H1 (cell line): Measurements from ENCODE around the gene NGEF. TPM values are rescaled to one million over a fixed set of nuclear protein-coding genes. Genes with fewer than 3 reads are reported as not detected.

Source experiments
- CTCF ChIA-PET: fragments of 300-600 bp; sonication (Branson Sonifier 250); formaldehyde crosslinking; loops from one replicate; lab custom pipeline; 2021; ENCODE audit not compliant: partially characterized antibody; lab: Charles Lee
- POLR2A ChIA-PET: fragments of 300-600 bp; sonication (Branson Sonifier 250); formaldehyde crosslinking; loops from one replicate; lab custom pipeline; 2021; ENCODE audit warnings: inconsistent platforms; ENCODE audit not compliant: partially characterized antibody; lab: Charles Lee
- DNase-seq, 2 experiments: peaks; one replicate each; pipeline versions ENCODE4 v3.0.0 to v3.0.0-alpha.2; 2010 to 2022; ENCODE audit warnings: low spot score in 2 of 2, low read depth in 1 of 2, mixed read lengths in 1 of 2
- FAIRE-seq: peaks from 2 replicates; lab custom pipeline; 2011; peaks lifted over from hg19 to GRCh38; lab: Jason Lieb, UNC
- H2AFZ ChIP-seq: 2 replicates; pipeline ENCODE4 v1.8.1; 2012; ENCODE audit warnings: low read length, inconsistent platforms
- H2AK5ac ChIP-seq: 2 replicates; pipeline ENCODE4 v1.6.1; 2013; ENCODE audit warnings: low read depth, low read length
- H2BK120ac ChIP-seq: replicated peaks from 2 replicates; pipeline ENCODE3; 2013; ENCODE audit warnings: low read depth, low read length, inconsistent platforms
- H2BK12ac ChIP-seq: 2 replicates; pipeline ENCODE4 v1.6.1; 2013; ENCODE audit warnings: low read depth, low read length
- H2BK15ac ChIP-seq: 2 replicates; pipeline ENCODE4 v1.6.1; 2013; ENCODE audit warnings: low read length
- H2BK20ac ChIP-seq: 2 replicates; pipeline ENCODE4 v1.6.1; 2013; ENCODE audit warnings: low read length
- H2BK5ac ChIP-seq: 2 replicates; pipeline ENCODE4 v1.6.1; 2013; ENCODE audit warnings: low read depth, low read length
- H3K14ac ChIP-seq: 2 replicates; pipeline ENCODE4 v1.6.1; 2013; ENCODE audit warnings: inconsistent platforms; ENCODE audit not compliant: insufficient read length
- H3K18ac ChIP-seq: 2 replicates; pipeline ENCODE4 v1.6.1; 2013; ENCODE audit warnings: low read length; ENCODE audit errors: extremely low read depth
- H3K23ac ChIP-seq: 2 replicates; pipeline ENCODE4 v1.6.1; 2013; ENCODE audit warnings: inconsistent platforms; ENCODE audit not compliant: insufficient read length
- H3K23me2 ChIP-seq: 2 replicates; pipeline ENCODE4 v1.6.1; 2013; ENCODE audit warnings: low read depth, low read length
- H3K27ac ChIP-seq: 2 replicates; pipeline ENCODE4 v1.6.1; 2011; ENCODE audit warnings: low read depth, low read length, inconsistent platforms
- H3K27me3 ChIP-seq, 4 experiments: replicated peaks in 1 of 4; 1 replicate in 1 of 4; 2 replicates in 3 of 4; pipeline versions ENCODE4 v1.6.1 to v1.8.1; 2011 to 2013; ENCODE audit warnings: low read length in 3 of 4, mild to moderate bottlenecking in 3 of 4, inconsistent platforms in 2 of 4, mixed read lengths in 2 of 4, moderate library complexity in 1 of 4; ENCODE audit not compliant: control insufficient read depth in 3 of 4, insufficient read depth in 3 of 4; ENCODE audit errors: extremely low read depth in 1 of 4
- H3K36me3 ChIP-seq, 4 experiments: 2 replicates each; pipeline versions ENCODE4 v1.6.1 to v1.8.1; 2011 to 2013; ENCODE audit warnings: mild to moderate bottlenecking in 4 of 4, low read length in 3 of 4, moderate library complexity in 2 of 4, control low read depth in 1 of 4, inconsistent platforms in 1 of 4; ENCODE audit not compliant: insufficient read depth in 4 of 4, control insufficient read depth in 2 of 4
- H3K4ac ChIP-seq: replicated peaks from 2 replicates; pipeline ENCODE3; 2013; ENCODE audit warnings: low read length, low read depth, mixed read lengths, inconsistent platforms; ENCODE audit not compliant: insufficient read length
- H3K4me1 ChIP-seq, 4 experiments: replicated peaks in 1 of 4; 1 replicate in 1 of 4; 2 replicates in 3 of 4; pipeline versions ENCODE4 v1.6.1 to v1.8.1; 2011 to 2013; ENCODE audit warnings: low read length in 3 of 4, inconsistent platforms in 2 of 4, mixed read lengths in 1 of 4; ENCODE audit not compliant: insufficient read depth in 4 of 4, control insufficient read depth in 3 of 4
- H3K4me2 ChIP-seq, 2 experiments: 2 replicates each; pipeline versions ENCODE4 v1.6.1 to v1.8.1; 2011 to 2013; ENCODE audit warnings: low read depth in 2 of 2, low read length in 2 of 2, control low read depth in 1 of 2, inconsistent platforms in 1 of 2, mild to moderate bottlenecking in 1 of 2; ENCODE audit not compliant: insufficient read depth in 1 of 2
- H3K4me3 ChIP-seq, 4 experiments: fragments of 200-600, 300-600 bp in 1 of 4; sonication (generic), shearing (Covaris generic), sonication (Bioruptor Twin) in 1 of 4; 2 replicates each; pipeline versions ENCODE4 v1.5.1 to v1.8.1; 2011 to 2016; ENCODE audit warnings: low read length in 4 of 4, low read depth in 3 of 4, control low read depth in 2 of 4, inconsistent platforms in 2 of 4, mild to moderate bottlenecking in 2 of 4, mixed read lengths in 1 of 4, moderate library complexity in 1 of 4; ENCODE audit not compliant: insufficient read depth in 2 of 4; ENCODE audit errors: extremely low read depth in 1 of 4
- H3K56ac ChIP-seq: replicated peaks from 2 replicates; pipeline ENCODE3; 2013; ENCODE audit warnings: low read depth, mild to moderate bottlenecking, mixed read lengths, low read length, inconsistent platforms; ENCODE audit not compliant: insufficient read length
- H3K79me1 ChIP-seq: 2 replicates; pipeline ENCODE4 v1.6.1; 2013; ENCODE audit warnings: low read depth, low read length, control low read depth
- H3K79me2 ChIP-seq, 2 experiments: 2 replicates each; pipeline versions ENCODE4 v1.6.1 to v1.8.1; 2012 to 2013; ENCODE audit warnings: low read length in 2 of 2, mild to moderate bottlenecking in 2 of 2, inconsistent platforms in 1 of 2; ENCODE audit not compliant: insufficient read depth in 2 of 2, control insufficient read depth in 1 of 2
- H3K9ac ChIP-seq, 4 experiments: replicated peaks in 1 of 4; 1 replicate in 1 of 4; 2 replicates in 3 of 4; pipeline versions ENCODE4 v1.6.1 to v1.8.1; 2011 to 2013; ENCODE audit warnings: low read depth in 3 of 4, low read length in 3 of 4, control low read depth in 2 of 4, mild to moderate bottlenecking in 2 of 4, moderate library complexity in 2 of 4, inconsistent platforms in 1 of 4; ENCODE audit errors: extremely low read depth in 1 of 4
- H3K9me3 ChIP-seq, 2 experiments: 2 replicates each; pipeline versions ENCODE4 v1.6.1 to v1.8.1; 2012 to 2013; ENCODE audit warnings: mild to moderate bottlenecking in 2 of 2, moderate library complexity in 2 of 2, control low read depth in 1 of 2, inconsistent platforms in 1 of 2, low read depth in 1 of 2, low read length in 1 of 2, mixed read lengths in 1 of 2; ENCODE audit not compliant: insufficient read depth in 2 of 2
- H4K20me1 ChIP-seq, 2 experiments: replicated peaks in 1 of 2; 2 replicates each; pipeline versions ENCODE3 to v1.8.1; 2011 to 2013; ENCODE audit warnings: inconsistent platforms in 2 of 2, low read length in 2 of 2, mild to moderate bottlenecking in 1 of 2; ENCODE audit not compliant: insufficient read depth in 2 of 2, control insufficient read depth in 1 of 2
- H4K5ac ChIP-seq: 2 replicates; pipeline ENCODE4 v1.6.1; 2013; ENCODE audit warnings: low read length, low read depth, mixed read lengths, inconsistent platforms; ENCODE audit not compliant: insufficient read length
- H4K8ac ChIP-seq: 2 replicates; pipeline ENCODE4 v1.8.0; 2013; ENCODE audit warnings: mild to moderate bottlenecking, moderate library complexity, low read length, inconsistent platforms; ENCODE audit not compliant: insufficient read depth; ENCODE audit errors: extremely low read depth
- H4K91ac ChIP-seq: replicated peaks from 2 replicates; pipeline ENCODE3; 2013; ENCODE audit warnings: low read length, mixed read lengths, inconsistent platforms; ENCODE audit not compliant: insufficient read length
- MAFK ChIP-seq: IDR thresholded peaks from 2 replicates; pipeline ENCODE4 v1.6.1; 2012; ENCODE audit warnings: low read depth, mild to moderate bottlenecking, improper control_type of control experiment, low read length
- RBBP5 ChIP-seq: IDR thresholded peaks from 2 replicates; pipeline ENCODE4 v1.7.1; 2012; ENCODE audit warnings: low read depth, mild to moderate bottlenecking, inconsistent platforms, low read length, moderate library complexity, borderline replicate concordance
- WGBS, 2 experiments: shearing (Covaris generic) in 1 of 2; methylation state at CpG; one replicate each; pipeline versions ENCODE4 v1.1.6 to v1.1.7; 2013 to 2015; ENCODE audit warnings: low lambda C conversion rate in 2 of 2, mixed read lengths in 2 of 2, inconsistent platforms in 1 of 2, low coverage in 1 of 2, missing lambda C conversion rate in 1 of 2; ENCODE audit not compliant: insufficient replicate concordance in 2 of 2, insufficient coverage in 1 of 2, insufficient read length in 1 of 2; ENCODE audit errors: extremely low coverage in 1 of 2, missing lambda C conversion rate in 1 of 2; 5-methylcytosine and 5-hydroxymethylcytosine counted together
- polyA plus RNA-seq, 7 experiments: library from polyadenylated mRNA; depleted of rRNA in 3 of 7; stranded (reverse) in 5 of 7; unstranded in 2 of 7; fragments of >200 nt in 5 of 7; fragments of 200-250 nt in 2 of 7; gene quantifications; 1 replicate in 5 of 7; 2 replicates in 1 of 7; 4 replicates in 1 of 7; pipeline versions ENCODE4 v1.2.1 to v1.2.3, GENCODE V29; 2011 to 2013; ENCODE audit warnings: missing spikeins in 2 of 7, mixed read lengths in 2 of 7
- total RNA-seq: library from RNA; stranded (reverse); fragmentation: NEBNext Ultra II Directional; extraction: Animal tissue kit (Norgen Biotek cat#: 25700); gene quantifications from 2 replicates; pipeline ENCODE4 v1.2.1, GENCODE V29; 2021

The NGEF gene
- total and polyA plus RNA-seq, 2 of the 8 experiments (the other 6 are each of a cell fraction or from before 2014, with no cell fraction given), result 2.7 to 3.2 TPM

DNA sequence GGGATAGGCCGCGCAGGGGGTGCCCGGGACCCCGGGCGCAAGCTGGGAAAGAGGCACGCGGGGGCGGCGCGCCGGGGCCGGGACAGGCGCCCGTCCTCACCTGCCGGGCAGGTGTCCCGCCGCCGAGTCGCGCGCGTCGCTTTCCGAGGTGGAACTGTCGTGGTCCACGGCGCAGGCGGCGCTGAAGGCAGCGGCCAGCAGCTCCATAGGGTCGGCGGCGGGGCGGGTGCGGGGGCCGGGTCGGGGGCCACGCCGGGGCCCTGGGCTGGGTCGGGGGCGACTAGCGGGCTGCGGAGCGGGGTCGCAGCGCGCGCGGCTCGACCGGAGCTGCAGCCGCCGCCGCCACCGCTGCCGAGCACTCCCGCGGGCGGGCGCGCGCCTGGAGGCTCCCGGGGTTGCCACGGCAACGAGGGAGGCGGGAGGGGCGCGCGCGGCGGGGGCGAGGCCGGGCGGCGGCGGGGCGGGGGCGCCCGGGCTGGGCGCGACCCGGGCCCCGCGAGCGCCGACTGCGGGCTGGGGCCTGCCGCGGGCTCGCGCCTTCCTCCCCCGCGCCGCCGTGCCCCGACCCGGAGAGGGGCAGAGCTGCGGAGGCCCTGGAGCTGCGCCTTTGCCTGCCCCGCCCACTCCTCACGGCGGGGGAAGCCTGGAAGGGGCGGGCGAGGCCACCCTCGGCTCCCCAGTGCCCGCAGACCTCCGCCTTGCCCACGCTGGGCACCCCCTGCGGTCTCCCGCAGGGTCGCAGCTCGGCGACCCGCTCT is 85.1 kb downstream of the NGEF start:
- Histone ChIP-seq H4K20me1 (no peaks in the 10 kb centered on the region), H3K27me3 (peaks cover 25 to 53% (median 49%) of the 10 kb centered on the region in 4 experiments), H3K4me2 (peak overlapping the region; percentile 85 to 91), H3K4me1 (peaks cover 4 to 22% (median 6%) of the 10 kb centered on the region in 4 experiments), H3K23ac (no peak overlapping the region), H3K79me2 (no peaks in the 10 kb centered on the region), H3K4ac (no peak overlapping the region), H3K18ac (peak overlapping the region; percentile 32; the same call in 1 of the 2 replicates), H3K23me2 (peaks cover 11% of the 10 kb centered on the region; the same call in 1 of the 2 replicates), H2AFZ (0 out of 2 replicates have a peak overlapping the region, but pooled peaks have one; percentile 26), H2BK15ac (no peak overlapping the region), H3K79me1 (no peaks in the 10 kb centered on the region), H3K4me3 (peak overlapping the region; percentile 34 to 79 (median 46)), H3K9me3 (no peaks in the 10 kb centered on the region), H4K5ac (no peak overlapping the region), H4K8ac (no peak overlapping the region), H3K14ac (no peak overlapping the region), H3K36me3 (peaks cover 0 to 6% (median 0%) of the 10 kb centered on the region in 4 experiments; a peak in 1 of 8 replicates), H2BK20ac (no peak overlapping the region), H2BK120ac (no peak overlapping the region), H2BK5ac (no peak overlapping the region), H3K9ac (no peak overlapping the region), H4K91ac (no peak overlapping the region), H2AK5ac (no peak overlapping the region), H3K27ac (no peak overlapping the region), H2BK12ac (no peak overlapping the region), H3K56ac (no peak overlapping the region)
- WGBS, 2 experiments, result 4% methylated on average over 4 of the region's 114 CpGs; no CpG with 5 or more reads in 1 of the 2 experiments
- FAIRE-seq (no peak), DNase-seq (peak in 1 of 2 experiments; percentile 59)
- CTCF ChIA-PET, result interaction anchor here (1.2 to 1.7 kb wide), 2 partner anchors 36 to 102 kb away, joined by 3 to 4 read pairs; no protein-coding TSS in a partner anchor
- POLR2A ChIA-PET, result interaction anchor here (0.6 to 0.9 kb wide), 2 partner anchors 41 to 780 kb away, joined by 3 read pairs; no protein-coding TSS in a partner anchor
- no peak for TF ChIP-seq MAFK
- TF ChIP-seq RBBP5, result no peak; the same call in 1 of the 2 replicates
